IPS DF 6.9 (cell line): ENCODE data around the gene SRGAP2B.
A peak's percentile ranks its signal among the peaks of the same experiment; 100 is the strongest.
"Not testable (repeated sequence)": the region's sequence is repeated elsewhere in the genome, so short reads cannot be mapped to it uniquely, and the experiment has no call there.

Experiments used
- DNase-seq: peaks from one replicate; pipeline ENCODE4 v3.0.0-alpha.2; 2013; ENCODE audit warnings: low read depth, low spot score
- H3K27ac ChIP-seq: one replicate; pipeline ENCODE4 v1.5.1; 2013; ENCODE audit warnings: low read length, control low read depth
- H3K27me3 ChIP-seq: 2 replicates; pipeline ENCODE4 v1.6.1; 2013; ENCODE audit warnings: mild to moderate bottlenecking, low read length; ENCODE audit not compliant: control insufficient read depth, insufficient read depth
- H3K36me3 ChIP-seq: 2 replicates; pipeline ENCODE4 v1.6.1; 2013; ENCODE audit warnings: low read length; ENCODE audit not compliant: control insufficient read depth, insufficient read depth
- H3K4me1 ChIP-seq: 2 replicates; pipeline ENCODE4 v1.6.1; 2013; ENCODE audit warnings: low read length; ENCODE audit not compliant: control insufficient read depth, insufficient read depth
- H3K4me3 ChIP-seq: 2 replicates; pipeline ENCODE4 v1.5.1; 2013; ENCODE audit warnings: mild to moderate bottlenecking, low read length
- H3K9me3 ChIP-seq: 2 replicates; pipeline ENCODE4 v1.6.1; 2013; ENCODE audit warnings: low read length, inconsistent platforms; ENCODE audit not compliant: control insufficient read depth, insufficient read depth
- WGBS: extraction: QIAGEN DNeasy Blood & Tissue Kit; methylation state at CpG from one replicate; pipeline ENCODE4 v1.1.7; 2013; ENCODE audit warnings: mixed read lengths, missing lambda C conversion rate; ENCODE audit not compliant: insufficient read length, insufficient coverage; 5-methylcytosine and 5-hydroxymethylcytosine counted together

Gene SRGAP2B

DNA sequence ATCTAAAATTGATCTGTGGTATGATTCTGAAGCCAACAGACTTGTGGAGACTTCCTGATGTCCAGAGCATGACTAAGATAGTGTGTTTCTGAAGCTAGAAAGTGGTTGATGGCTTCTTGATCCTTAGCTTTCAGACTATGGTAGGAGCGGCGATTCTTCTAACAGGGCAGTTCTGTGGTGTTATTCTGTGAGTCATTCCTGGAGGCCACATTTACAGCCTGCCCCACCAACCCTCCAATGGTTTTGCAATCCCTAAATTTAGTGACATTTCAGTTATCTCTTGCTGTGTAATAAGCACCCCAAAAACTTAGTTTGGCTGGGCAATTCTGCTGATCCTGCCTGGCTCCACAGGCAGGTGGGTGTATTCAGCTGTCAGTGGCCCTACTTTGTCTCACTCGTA is 24.7 kb upstream of the SRGAP2B start:
- no CpG with 5 or more reads among the region's 3 CpGs for WGBS
- H3K4me3 ChIP-seq: not testable (repeated sequence)

GRCh38 chr1:145115587-145116493 is 20.7 kb upstream of the SRGAP2B start:
- not testable (repeated sequence) for H3K9me3 ChIP-seq, H3K27me3 ChIP-seq, H3K4me1 ChIP-seq, DNase-seq, H3K36me3 ChIP-seq, H3K27ac ChIP-seq, H3K4me3 ChIP-seq
- no CpG with 5 or more reads among the region's 6 CpGs for WGBS

More for the DNA sequence above, 24.7 kb upstream of the SRGAP2B start:
- H3K27me3 ChIP-seq, H3K27ac ChIP-seq, H3K36me3 ChIP-seq, H3K9me3 ChIP-seq, H3K4me1 ChIP-seq, DNase-seq: not testable (repeated sequence)

DNA sequence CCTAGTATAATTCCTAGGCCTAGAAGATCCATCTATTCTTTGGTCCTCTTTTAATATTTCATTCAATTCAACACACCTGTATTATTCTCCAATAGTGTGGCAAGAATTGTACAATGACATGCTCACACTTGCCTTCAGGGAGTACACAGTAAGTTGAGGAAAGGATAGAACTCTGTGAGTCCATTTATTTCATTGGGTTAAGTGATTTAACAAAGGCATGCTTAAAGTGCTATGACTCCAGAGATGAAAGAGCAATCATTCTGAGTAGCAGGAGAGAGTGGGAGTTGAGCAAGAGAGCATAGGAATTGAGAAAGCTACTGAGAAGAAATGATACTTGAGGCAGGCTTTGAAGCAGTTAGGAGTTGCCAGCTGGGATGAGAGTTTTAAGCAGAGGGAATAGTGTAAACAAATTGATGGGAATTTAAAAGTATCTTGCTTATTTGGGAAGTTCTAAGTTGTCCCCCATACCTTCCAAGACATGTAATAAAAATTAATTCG is 19.5 kb upstream of the SRGAP2B start:
- not testable (repeated sequence) for H3K4me3 ChIP-seq, DNase-seq, H3K9me3 ChIP-seq, H3K36me3 ChIP-seq, H3K27ac ChIP-seq, H3K4me1 ChIP-seq, H3K27me3 ChIP-seq
- no CpG with 5 or more reads among the region's 1 CpG for WGBS

DNA sequence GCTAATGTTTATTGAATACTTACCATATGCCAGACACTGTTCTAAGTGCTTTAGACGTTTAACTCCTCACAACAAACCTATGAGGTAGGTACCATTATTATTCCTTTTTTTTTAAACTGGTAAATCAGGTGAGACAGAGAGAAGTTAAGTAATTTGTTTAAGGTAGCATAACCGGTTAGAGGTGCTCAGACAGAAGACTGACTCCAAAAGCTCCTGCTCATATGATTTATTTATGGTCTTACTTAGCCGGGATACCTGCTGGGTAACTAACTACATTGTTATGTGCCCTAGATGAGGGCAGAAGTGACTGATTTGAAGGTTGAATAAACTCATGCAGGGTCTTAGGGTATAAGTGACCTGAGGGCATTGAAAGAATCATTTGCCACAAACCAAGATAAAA is 17.6 kb upstream of the SRGAP2B start:
- not testable (repeated sequence) for H3K27me3 ChIP-seq, H3K9me3 ChIP-seq, H3K27ac ChIP-seq, H3K36me3 ChIP-seq, H3K4me3 ChIP-seq, H3K4me1 ChIP-seq, DNase-seq
- WGBS: no CpG with 5 or more reads among the region's 3 CpGs

GRCh38 chr1:145111674-145112073 is 16.5 kb upstream of the SRGAP2B start:
- not testable (repeated sequence) for H3K9me3 ChIP-seq, H3K4me1 ChIP-seq, DNase-seq, H3K4me3 ChIP-seq, H3K27ac ChIP-seq, H3K27me3 ChIP-seq, H3K36me3 ChIP-seq
- no CpG with 5 or more reads among the region's 3 CpGs for WGBS

DNA sequence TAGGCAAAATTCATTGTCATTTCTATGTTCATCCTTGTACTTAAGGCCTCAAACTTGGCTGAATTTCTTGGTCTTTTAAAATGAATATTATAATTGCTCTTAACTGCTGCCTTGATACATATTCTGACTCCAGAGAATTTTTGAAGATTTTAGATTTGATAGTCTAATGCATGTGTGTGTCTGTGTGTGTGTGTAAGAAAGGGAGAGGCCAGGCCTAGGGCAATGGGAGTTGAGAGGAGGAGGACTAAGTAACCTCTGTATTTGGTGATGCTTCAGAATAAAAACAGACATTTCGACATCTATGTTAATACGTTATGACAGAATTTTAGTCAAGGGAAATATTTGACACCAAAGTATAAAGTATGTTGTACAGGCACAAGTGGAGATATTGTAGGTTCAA is 8.2 kb upstream of the SRGAP2B start:
- H3K4me3 ChIP-seq, H3K27me3 ChIP-seq, DNase-seq, H3K36me3 ChIP-seq, H3K9me3 ChIP-seq, H3K4me1 ChIP-seq, H3K27ac ChIP-seq: not testable (repeated sequence)
- WGBS: no CpG with 5 or more reads among the region's 2 CpGs

GRCh38 chr1:145101725-145102124 is 6.6 kb upstream of the SRGAP2B start:
- H3K27ac ChIP-seq, H3K27me3 ChIP-seq, DNase-seq, H3K36me3 ChIP-seq, H3K4me1 ChIP-seq, H3K9me3 ChIP-seq, H3K4me3 ChIP-seq: not testable (repeated sequence)
- no CpG with 5 or more reads among the region's 1 CpG for WGBS

GRCh38 chr1:145094655-145095211 is 395 bp downstream of the SRGAP2B start:
- not testable (repeated sequence) for H3K36me3 ChIP-seq, DNase-seq, H3K27me3 ChIP-seq, H3K27ac ChIP-seq, H3K9me3 ChIP-seq, H3K4me1 ChIP-seq
- H3K4me3 ChIP-seq: peak overlapping the region; percentile 51; the same call in 1 of the 2 replicates
- no CpG with 5 or more reads among the region's 46 CpGs for WGBS

DNA sequence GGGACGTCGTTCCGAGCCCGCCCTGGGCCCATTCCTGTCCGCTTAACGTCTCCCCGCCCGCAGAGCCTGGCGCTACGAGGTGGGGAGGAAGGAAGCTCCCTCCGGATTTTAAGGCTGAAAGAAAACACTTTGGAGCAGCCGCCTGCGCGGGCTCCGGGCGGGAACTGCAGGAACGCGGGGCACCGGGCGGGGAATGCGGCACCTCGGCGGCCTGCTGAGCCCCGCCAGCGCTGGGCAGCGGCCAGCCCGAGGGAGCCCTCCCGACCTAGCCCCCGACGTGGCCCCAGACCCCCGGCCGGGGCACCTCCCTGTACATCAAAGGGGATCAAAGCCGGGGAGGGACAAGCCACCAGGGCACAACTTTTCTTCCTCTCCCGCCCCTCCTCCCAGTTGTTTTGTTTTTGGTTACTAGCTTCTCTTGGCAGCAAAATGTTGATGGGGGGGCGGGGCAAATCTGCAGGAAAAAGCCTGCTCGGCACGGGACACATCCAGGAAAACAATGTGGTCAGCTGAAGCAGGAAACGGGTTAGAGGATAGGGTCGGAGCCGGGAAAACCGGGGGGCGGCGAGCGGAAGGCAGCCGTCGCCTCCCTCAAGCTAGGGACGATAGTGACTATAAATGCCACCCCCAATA is 1.5 kb downstream of the SRGAP2B start:
- peak overlapping the region; percentile 21; the same call in 1 of the 2 replicates for H3K4me3 ChIP-seq
- H3K36me3 ChIP-seq, DNase-seq, H3K9me3 ChIP-seq, H3K4me1 ChIP-seq, H3K27ac ChIP-seq, H3K27me3 ChIP-seq: not testable (repeated sequence)
- no CpG with 5 or more reads among the region's 47 CpGs for WGBS

DNA sequence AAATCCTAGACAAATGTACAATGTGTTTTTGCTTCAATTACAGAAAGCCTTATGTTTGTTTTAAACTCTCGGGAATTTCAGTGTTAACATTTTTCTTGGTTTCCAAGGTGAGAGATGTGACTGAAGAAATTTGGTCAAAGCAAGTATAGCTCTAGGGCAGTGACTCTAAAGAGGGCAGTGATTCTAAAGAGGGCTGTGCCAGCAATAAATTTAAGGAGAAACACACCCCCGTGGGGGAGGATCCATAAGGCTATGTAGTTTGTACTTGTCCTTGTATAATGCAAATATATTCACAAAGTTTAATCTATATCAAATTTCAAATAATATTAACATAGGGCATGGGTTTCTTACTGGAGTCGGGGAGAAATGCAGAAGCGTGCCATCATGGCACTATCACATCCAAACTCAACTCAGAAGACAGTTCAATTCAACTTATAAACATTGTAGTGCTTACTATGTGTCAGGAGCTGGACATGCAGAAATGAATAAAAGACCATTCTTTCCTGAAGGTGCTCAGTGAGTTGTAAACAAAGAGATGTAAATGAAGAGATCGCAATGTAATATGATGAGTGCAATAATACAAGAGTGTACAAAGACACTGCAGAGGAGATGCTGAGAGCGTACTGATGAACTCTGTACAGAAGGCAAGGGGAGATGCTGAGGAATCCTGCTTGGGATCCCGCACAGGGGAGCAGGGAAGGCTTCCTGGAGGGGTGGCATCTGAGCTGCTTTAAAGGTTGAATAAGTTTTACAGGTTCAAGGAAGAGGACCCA is 12.5 kb downstream of the SRGAP2B start:
- not testable (repeated sequence) for H3K4me1 ChIP-seq, DNase-seq, H3K27ac ChIP-seq, H3K4me3 ChIP-seq, H3K27me3 ChIP-seq, H3K36me3 ChIP-seq, H3K9me3 ChIP-seq
- WGBS: no CpG with 5 or more reads among the region's 7 CpGs
